HCT116 (cell line): ENCODE data around the gene ZNF581. TPM values are rescaled to one million over a fixed set of nuclear protein-coding genes. Genes with fewer than 3 reads are reported as not detected.

ENCODE experiments used
- ATAC-seq: fragments of 200-7000 bp; cut with Tn5 transposase; 2 replicates; pipeline ENCODE4 v1.9.1; 2020; ENCODE audit warnings: mild to moderate bottlenecking, moderate library complexity
- BruUV-seq: library from RNA; stranded (reverse); fragments of 400-500 nt; replicated peaks from 2 replicates; lab custom pipeline; 2021; lab: Mats Ljungman, UMichigan
- CTCF ChIA-PET: fragments of 300-600 bp; sonication (Branson Sonifier 250); formaldehyde crosslinking; loops from one replicate; lab custom pipeline; 2021; ENCODE audit warnings: antibody characterized with exemption; lab: Charles Lee
- POLR2A ChIA-PET: fragments of 300-600, 350-600 bp; sonication (Branson Sonifier 250); formaldehyde crosslinking; loops from one replicate; lab custom pipeline; 2021; ENCODE audit warnings: antibody characterized with exemption; lab: Charles Lee
- RAD21 ChIA-PET, 2 experiments: fragments of 300-600 bp; sonication (Branson Sonifier 250); formaldehyde crosslinking; loops; one replicate each; lab custom pipeline; 2023; ENCODE audit warnings: low total read pairs in 2 of 2; ENCODE audit not compliant: uncharacterized antibody in 2 of 2, unreplicated experiment in 2 of 2, low non-redundant PET in 1 of 2; lab: Charles Lee
- DNase-seq: peaks from one replicate; pipeline ENCODE4 v3.0.0-alpha.2; 2010; ENCODE audit warnings: low read depth, low spot score
- H2AFZ ChIP-seq: fragments of 200-600 bp; shearing (Covaris generic), sonication (generic); 2 replicates; pipeline ENCODE4 v1.6.1; 2017; ENCODE audit warnings: low read depth, mixed run types, mixed read lengths, antibody characterized with exemption, low read length; ENCODE audit not compliant: poor library complexity, severe bottlenecking
- H3K27ac ChIP-seq: 2 replicates; pipeline ENCODE4 v1.5.1; 2012; ENCODE audit warnings: low read depth, low read length
- H3K27me3 ChIP-seq: fragments of 200-600 bp; sonication (generic); 2 replicates; pipeline ENCODE4 v1.6.1; 2016; ENCODE audit warnings: mixed run types, low read length, mixed read lengths; ENCODE audit not compliant: insufficient read depth
- H3K36me3 ChIP-seq, 2 experiments: fragments of 200-500 bp in 1 of 2; fragments of 200-600 bp in 1 of 2; sonication (Bioruptor generic) in 1 of 2; sonication (generic) in 1 of 2; 2 replicates each; pipeline versions ENCODE4 v1.5.1 to v1.6.1; 2014 to 2016; ENCODE audit warnings: low read length in 2 of 2, inconsistent platforms in 1 of 2, mixed read lengths in 1 of 2, mixed run types in 1 of 2; ENCODE audit not compliant: insufficient read depth in 2 of 2, control insufficient read depth in 1 of 2
- H3K4me1 ChIP-seq, 2 experiments: fragments of 200-600 bp in 1 of 2; sonication (generic) in 1 of 2; 2 replicates each; pipeline versions ENCODE4 v1.5.1 to v1.6.1; 2012 to 2017; ENCODE audit warnings: low read length in 2 of 2, inconsistent platforms in 1 of 2, mild to moderate bottlenecking in 1 of 2, mixed read lengths in 1 of 2, mixed run types in 1 of 2, moderate library complexity in 1 of 2; ENCODE audit not compliant: insufficient read depth in 2 of 2, control insufficient read depth in 1 of 2
- H3K4me2 ChIP-seq: fragments of 200-600 bp; sonication (generic); 2 replicates; pipeline ENCODE4 v1.6.1; 2017; ENCODE audit warnings: mixed run types, low read length, mixed read lengths
- H3K4me3 ChIP-seq, 2 experiments: fragments of 200-600 bp in 1 of 2; sonication (generic) in 1 of 2; replicated peaks in 1 of 2; 2 replicates each; pipeline ENCODE4 v1.5.1; 2011 to 2016; ENCODE audit warnings: low read length in 2 of 2, control low read depth in 1 of 2, low read depth in 1 of 2, mild to moderate bottlenecking in 1 of 2, mixed read lengths in 1 of 2, mixed run types in 1 of 2
- H3K79me2 ChIP-seq: fragments of 200-600 bp; sonication (generic); 2 replicates; pipeline ENCODE4 v1.6.1; 2017; ENCODE audit warnings: mild to moderate bottlenecking, mixed run types, low read length, moderate library complexity, mixed read lengths; ENCODE audit not compliant: insufficient read depth
- H3K9ac ChIP-seq: fragments of 200-600 bp; sonication (generic); 2 replicates; pipeline ENCODE4 v1.6.1; 2016; ENCODE audit warnings: low read length, mixed read lengths
- H3K9me2 ChIP-seq: fragments of 200-600 bp; sonication (generic), shearing (Covaris generic); 2 replicates; pipeline ENCODE4 v1.6.1; 2017; ENCODE audit warnings: mixed run types, mild to moderate bottlenecking, moderate library complexity; ENCODE audit not compliant: insufficient read depth
- H3K9me3 ChIP-seq, 2 experiments: fragments of 200-500 bp in 1 of 2; fragments of 200-600 bp in 1 of 2; sonication (Bioruptor generic) in 1 of 2; sonication (generic) in 1 of 2; 2 replicates each; pipeline ENCODE4 v1.6.1; 2014 to 2017; ENCODE audit warnings: low read length in 2 of 2, mixed read lengths in 2 of 2, inconsistent platforms in 1 of 2, low read depth in 1 of 2, mild to moderate bottlenecking in 1 of 2, mixed run types in 1 of 2, moderate library complexity in 1 of 2; ENCODE audit not compliant: control insufficient read depth in 1 of 2, insufficient read depth in 1 of 2
- H4K20me1 ChIP-seq: fragments of 200-600 bp; sonication (generic), shearing (Covaris generic); 2 replicates; pipeline ENCODE4 v1.6.1; 2017; ENCODE audit warnings: mixed run types, mild to moderate bottlenecking, moderate library complexity; ENCODE audit not compliant: insufficient read depth
- ATF3 ChIP-seq: IDR thresholded peaks from 2 replicates; pipeline ENCODE4 v1.6.1; 2012
- CEBPB ChIP-seq: IDR thresholded peaks from 2 replicates; pipeline ENCODE4 v1.6.1; 2012; ENCODE audit warnings: low read depth
- CTCF ChIP-seq, 3 experiments: fragments of 200-600 bp in 1 of 3; sonication (generic) in 1 of 3; IDR thresholded peaks in 2 of 3; conservative IDR thresholded peaks in 1 of 3; 2 replicates each; pipeline ENCODE4 v1.5.1; 2012 to 2017; ENCODE audit warnings: low read depth in 2 of 3, low read length in 2 of 3, antibody characterized with exemption in 1 of 3, borderline replicate concordance in 1 of 3, control low read depth in 1 of 3, mild to moderate bottlenecking in 1 of 3, mixed read lengths in 1 of 3, mixed run types in 1 of 3, moderate library complexity in 1 of 3; ENCODE audit not compliant: insufficient read depth in 1 of 3
- EGR1 ChIP-seq: IDR thresholded peaks from 2 replicates; pipeline ENCODE4 v1.6.1; 2012; ENCODE audit warnings: low read depth
- FOSL1 ChIP-seq: IDR thresholded peaks from 2 replicates; pipeline ENCODE4 v1.6.1; 2012; ENCODE audit warnings: low read depth
- POLR2A ChIP-seq: IDR thresholded peaks from 2 replicates; pipeline ENCODE4 v1.7.0; 2011; ENCODE audit warnings: borderline replicate concordance; ENCODE audit not compliant: insufficient read depth, insufficient read length; ENCODE audit errors: extremely low read depth
- POLR2AphosphoS5 ChIP-seq: IDR thresholded peaks from 2 replicates; pipeline ENCODE4 v1.6.1; 2011; ENCODE audit warnings: mild to moderate bottlenecking, low read depth, low read length, moderate library complexity
- RAD21 ChIP-seq: IDR thresholded peaks from 2 replicates; pipeline ENCODE4 v1.6.1; 2012; ENCODE audit warnings: low read depth, mild to moderate bottlenecking
- SP1 ChIP-seq: IDR thresholded peaks from 2 replicates; pipeline ENCODE4 v1.6.1; 2012; ENCODE audit warnings: low read depth
- YY1 ChIP-seq: IDR thresholded peaks from 2 replicates; pipeline ENCODE4 v1.6.1; 2011; ENCODE audit warnings: low read length, low read depth, moderate library complexity, mild to moderate bottlenecking; ENCODE audit not compliant: insufficient replicate concordance; ENCODE audit errors: extremely low read depth
- ZBTB33 ChIP-seq: IDR thresholded peaks from 2 replicates; pipeline ENCODE4 v1.6.1; 2011; ENCODE audit warnings: mild to moderate bottlenecking, low read length, moderate library complexity; ENCODE audit not compliant: insufficient replicate concordance; ENCODE audit errors: extremely low read depth
- ZFX ChIP-seq: fragments of 450-650 bp; IDR thresholded peaks from 2 replicates; pipeline ENCODE4 v1.6.1; 2017
- intact Hi-C: fragments of 100-400 bp; cut with micrococcal nuclease; formaldehyde crosslinking; loops from 2 replicates; pipeline ENCODE4 v1.10.0; 2022
- total RNA-seq: library from RNA; stranded (reverse); gene quantifications from one replicate; pipeline ENCODE4 v1.2.1, GENCODE V29; 2021; ENCODE audit not compliant: unreplicated experiment

The ZNF581 gene
- total RNA-seq, 1 experiment from 2014 or later, result 44.4 TPM

GRCh38 chr19:55598719-55599467 lies 44.6 kb upstream of the ZNF581 start:
- ChIA-PET RAD21 (no interaction called here), CTCF (interaction anchor here (1.0 to 2.5 kb wide), 8 partner anchors 11 to 452 kb away, joined by 4 to 14 read pairs (median 6); no protein-coding TSS in a partner anchor), POLR2A (interaction anchor here (0.5 to 1.8 kb wide), 15 partner anchors 8 to 593 kb away, joined by 3 to 9 read pairs (median 3); partner anchors contain the start of genes U2AF2, ZNF581, ZNF628 and ZNF784)
- TF ChIP-seq ATF3 (no peak), POLR2AphosphoS5 (peak; percentile 44), SP1 (peak; percentile 7; the same call in 1 of the 2 replicates), ZFX (peak; percentile 74)
- DNase-seq (peak; percentile 98), ATAC-seq (peak; percentile 79)
- Histone ChIP-seq H2AFZ (no peak overlapping the region), H4K20me1 (no peaks in the 10 kb centered on the region), H3K27me3 (no peaks in the 10 kb centered on the region), H3K4me1 (peaks cover 21 to 33% of the 10 kb centered on the region in 2 experiments; a peak in 3 of 4 replicates), H3K9me3 (no peaks in the 10 kb centered on the region), H3K4me3 (peak overlapping the region; percentile 56 to 67), H3K27ac (peak overlapping the region; percentile 83), H3K36me3 (peaks cover 3 to 18% of the 10 kb centered on the region in 2 experiments), H3K79me2 (peaks cover 4% of the 10 kb centered on the region; the same call in 1 of the 2 replicates), H3K4me2 (peak overlapping the region; percentile 96), H3K9ac (peak overlapping the region; percentile 80), H3K9me2 (no peaks in the 10 kb centered on the region)
- intact Hi-C loops, result loop anchor here (1.0 kb wide), 1 partner anchor 25 kb away; the partner anchor contains the start of gene ZNF784
- BruUV-seq, result no TSS peak

- H3K27me3 ChIP-seq, result no peaks in the 10 kb centered on the region
- H3K9me2 ChIP-seq, result no peaks in the 10 kb centered on the region
- H3K4me1 ChIP-seq, result peaks cover 24 to 39% of the 10 kb centered on the region in 2 experiments
- BruUV-seq, result no TSS peak
- peak; percentile 78 for ATAC-seq
- CTCF ChIA-PET, result interaction anchor here (1.0 to 2.5 kb wide), 8 partner anchors 12 to 453 kb away, joined by 4 to 14 read pairs (median 6); no protein-coding TSS in a partner anchor
- POLR2A ChIA-PET, result interaction anchor here (0.6 to 1.8 kb wide), 13 partner anchors 9 to 123 kb away, joined by 3 to 9 read pairs (median 4); partner anchors contain the start of genes U2AF2, ZNF581, ZNF628 and ZNF784
- H3K9me3 ChIP-seq, result no peaks in the 10 kb centered on the region
- TF ChIP-seq CTCF (IDR thresholded peaks at IDR 0.05 in 2 of 3, conservative IDR thresholded peaks at IDR 0.05 in 1 of 3; ENCODE audit: borderline replicate concordance in 1 of 3, insufficient read depth in 1 of 3, low read depth in 2 of 3, low read length in 2 of 3) (no peak), EGR1 (peak; percentile 89; the same call in 1 of the 2 replicates), YY1 (peak; percentile 98), RAD21 (no peak), CEBPB (no peak), POLR2A (no peak), ZBTB33 (no peak), SP1 (peak; percentile 80), FOSL1 (no peak)
- peak within 1 kb of the TSS; percentile 57 for H2AFZ ChIP-seq
- H3K36me3 ChIP-seq, result peaks cover 3 to 18% of the 10 kb centered on the region in 2 experiments
- H3K27ac ChIP-seq, result peak within 1 kb of the TSS; percentile 83
- intact Hi-C loops, result loop anchor here (1.0 kb wide), 1 partner anchor 25 kb away; the partner anchor contains the start of gene ZNF784
- H3K4me2 ChIP-seq, result peak within 1 kb of the TSS; percentile 96
- H3K9ac ChIP-seq, result peak within 1 kb of the TSS; percentile 80
- H4K20me1 ChIP-seq, result no peaks in the 10 kb centered on the region
- RAD21 ChIA-PET, result interaction anchor here (0.6 kb wide), 2 partner anchors 20 to 84 kb away, joined by 3 read pairs; no protein-coding TSS in a partner anchor
- peaks cover 4% of the 10 kb centered on the region; the same call in 1 of the 2 replicates for H3K79me2 ChIP-seq
- DNase-seq, result peak; percentile 97
- H3K4me3 ChIP-seq, result peak within 1 kb of the TSS; percentile 56 to 67
These were observed 44.0 kb upstream of the ZNF581 start, which contains the start of gene FIZ1 for GRCh38 chr19:55599468-55599841. Gene FIZ1 (minus strand): TSS chr19:55599517. CDS start chr19:55597865, 1,652 bp downstream.
